NCI-H187 (cell line): Measurements from ENCODE around the gene UBR3.

Experiments
- DNase-seq, 2 experiments: peaks; one replicate each; lab custom pipeline; 2025; lab: John Stamatoyannopoulos, UW

UBR3 gene

GRCh38 chr2:170006587-170007325 lies 179.5 kb downstream of the UBR3 start:
- no peak for DNase-seq

- DNase-seq, result no peak
Observed at GRCh38 chr2:170009209-170009608, 182.0 kb downstream of the UBR3 start.

GRCh38 chr2:170012773-170013172 lies 185.5 kb downstream of the UBR3 start:
- DNase-seq, result no peak

- DNase-seq, result no peak
Observed at GRCh38 chr2:170013802-170014551, 186.7 kb downstream of the UBR3 start.

GRCh38 chr2:170014769-170015168 lies 187.5 kb downstream of the UBR3 start:
- DNase-seq, result no peak

GRCh38 chr2:170017860-170018532 lies 190.7 kb downstream of the UBR3 start:
- DNase-seq, result no peak

- DNase-seq, result no peak
Observed at GRCh38 chr2:170019060-170019805, 192.0 kb downstream of the UBR3 start.

GRCh38 chr2:170020777-170021176 lies 193.5 kb downstream of the UBR3 start:
- DNase-seq, result no peak

- DNase-seq, result peak in 1 of 2 experiments; percentile 20
Observed at GRCh38 chr2:170022692-170023091, 195.4 kb downstream of the UBR3 start.

- DNase-seq, result no peak
Observed at GRCh38 chr2:170024721-170025120, 197.5 kb downstream of the UBR3 start.

- no peak for DNase-seq
Observed at GRCh38 chr2:170025223-170025622, 198.0 kb downstream of the UBR3 start.

GRCh38 chr2:170026361-170026760 lies 199.1 kb downstream of the UBR3 start:
- no peak for DNase-seq

GRCh38 chr2:170029551-170029950 lies 202.3 kb downstream of the UBR3 start:
- DNase-seq, result no peak

GRCh38 chr2:170030040-170030439 lies 202.8 kb downstream of the UBR3 start:
- DNase-seq, result no peak

- DNase-seq, result no peak
Observed at GRCh38 chr2:170031288-170031687, 204.0 kb downstream of the UBR3 start.

GRCh38 chr2:170034596-170034995 lies 207.3 kb downstream of the UBR3 start:
- no peak for DNase-seq

GRCh38 chr2:170038734-170039133 lies 211.5 kb downstream of the UBR3 start:
- DNase-seq, result no peak

- no peak for DNase-seq
Observed at GRCh38 chr2:170039401-170040172, 212.3 kb downstream of the UBR3 start.

GRCh38 chr2:170044751-170045478 lies 217.7 kb downstream of the UBR3 start:
- DNase-seq, result no peak

- no peak for DNase-seq
Observed at GRCh38 chr2:170047331-170048065, 220.2 kb downstream of the UBR3 start.
